ENCODE results near the gene GPR78.

GRCh38 chr4:8586671-8587468 is 6.7 kb downstream of the GPR78 start:
- TF ChIP-seq CTCF (IDR thresholded peaks at IDR 0.05) (peak; percentile 63), REST (IDR thresholded peaks at IDR 0.05; ENCODE audit: insufficient read depth in 1 of 2, low read depth in 2 of 2, low read length in 1 of 2) (no peak), POLR2AphosphoS5 (IDR thresholded peaks at IDR 0.05; ENCODE audit: low read depth, low read length) (no peak)
